Measurements from ENCODE around the gene PTPRH. TPM values are rescaled to one million over a fixed set of nuclear protein-coding genes. Genes with fewer than 3 reads are reported as not detected.
"Not testable (repeated sequence)": the region's sequence is repeated elsewhere in the genome, so short reads cannot be mapped to it uniquely, and the experiment has no call there.

Gene PTPRH
- total RNA-seq, 1 experiment from 2014 or later, result 11.7 TPM

DNA sequence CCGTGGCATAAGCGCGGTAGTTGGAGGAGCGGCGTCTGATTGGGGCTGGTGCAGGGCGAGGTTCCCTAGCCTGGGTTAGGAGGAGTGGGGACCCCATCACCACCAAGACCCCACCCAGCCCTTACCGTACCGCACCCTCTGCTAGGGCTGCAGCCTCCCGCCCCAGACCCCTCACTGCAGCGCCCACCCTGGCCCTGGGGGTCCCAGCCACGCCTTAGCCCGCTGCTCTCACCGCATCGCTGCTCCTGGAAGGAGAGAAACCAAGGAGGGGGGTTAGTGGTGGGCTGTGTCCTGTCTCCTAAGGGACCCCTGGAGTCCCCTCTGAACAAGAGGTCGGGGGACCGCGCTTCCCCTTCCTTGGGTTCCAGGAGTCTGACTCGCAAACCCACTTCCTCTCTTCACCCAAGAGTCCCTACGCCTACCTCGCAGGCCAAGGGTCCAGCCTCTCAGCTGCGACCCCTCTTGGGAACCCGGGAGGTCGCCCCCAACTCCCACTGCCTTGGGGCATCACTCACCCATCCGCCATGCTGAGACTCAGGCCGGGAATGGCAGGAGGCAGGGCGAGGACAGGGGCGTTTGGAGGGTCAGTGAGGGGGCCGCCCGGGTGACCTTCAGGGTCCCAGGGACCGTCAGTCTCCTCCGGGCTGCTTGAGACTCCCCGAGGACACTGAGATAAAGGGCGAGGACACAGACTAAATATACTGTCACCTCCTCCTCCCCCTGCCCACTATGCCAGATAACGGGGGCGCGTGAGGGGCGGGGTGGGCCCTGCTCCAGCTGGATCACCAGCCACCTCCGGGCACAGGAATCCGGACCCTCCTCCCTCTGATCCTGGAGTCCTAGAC lies 52.0 kb downstream of the PTPRH start, which contains the start of gene TNNI3:
Gene TNNI3 (minus strand): TSS at position 669 of the 845 bp plus-strand sequence. CDS start 143 bp downstream, at position 526.
- no peaks in the 10 kb centered on the region for H4K20me1 ChIP-seq (ENCODE audit: insufficient read depth)
- POLR2A ChIA-PET (ENCODE audit: unreplicated experiment), result no interaction called here
- H3K79me2 ChIP-seq (ENCODE audit: low read depth), result no peaks in the 10 kb centered on the region
- TF ChIP-seq EZH2 (IDR thresholded peaks at IDR 0.05; ENCODE audit: low read depth), result no peak
- TF ChIP-seq, protein P1, sequence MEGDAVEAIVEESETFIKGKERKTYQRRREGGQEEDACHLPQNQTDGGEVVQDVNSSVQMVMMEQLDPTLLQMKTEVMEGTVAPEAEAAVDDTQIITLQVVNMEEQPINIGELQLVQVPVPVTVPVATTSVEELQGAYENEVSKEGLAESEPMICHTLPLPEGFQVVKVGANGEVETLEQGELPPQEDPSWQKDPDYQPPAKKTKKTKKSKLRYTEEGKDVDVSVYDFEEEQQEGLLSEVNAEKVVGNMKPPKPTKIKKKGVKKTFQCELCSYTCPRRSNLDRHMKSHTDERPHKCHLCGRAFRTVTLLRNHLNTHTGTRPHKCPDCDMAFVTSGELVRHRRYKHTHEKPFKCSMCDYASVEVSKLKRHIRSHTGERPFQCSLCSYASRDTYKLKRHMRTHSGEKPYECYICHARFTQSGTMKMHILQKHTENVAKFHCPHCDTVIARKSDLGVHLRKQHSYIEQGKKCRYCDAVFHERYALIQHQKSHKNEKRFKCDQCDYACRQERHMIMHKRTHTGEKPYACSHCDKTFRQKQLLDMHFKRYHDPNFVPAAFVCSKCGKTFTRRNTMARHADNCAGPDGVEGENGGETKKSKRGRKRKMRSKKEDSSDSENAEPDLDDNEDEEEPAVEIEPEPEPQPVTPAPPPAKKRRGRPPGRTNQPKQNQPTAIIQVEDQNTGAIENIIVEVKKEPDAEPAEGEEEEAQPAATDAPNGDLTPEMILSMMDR (conservative IDR thresholded peaks at IDR 0.05), result no peak
- no peak for DNase-seq
- CTCF ChIA-PET, result no interaction called here
- peaks cover 19% of the 10 kb centered on the region for H3K4me1 ChIP-seq (replicated peaks; ENCODE audit: insufficient read depth)
- no peak within 1 kb of the TSS for H3K27ac ChIP-seq
- H3K4me3 ChIP-seq, result no peak within 1 kb of the TSS
- peaks cover 36% of the 10 kb centered on the region for H3F3A ChIP-seq (ENCODE audit: insufficient read depth, low read depth)
- no peaks in the 10 kb centered on the region for H3K36me3 ChIP-seq (ENCODE audit: low read depth)
- BruUV-seq (replicated peaks), result no TSS peak
- H3K27me3 ChIP-seq (ENCODE audit: insufficient read depth, low read depth), result no peaks in the 10 kb centered on the region
- H3K9me3 ChIP-seq (ENCODE audit: insufficient read depth, low read depth), result no peaks in the 10 kb centered on the region
- no peak within 1 kb of the TSS for H2AFZ ChIP-seq
- no peaks in the 10 kb centered on the region for H3K9me2 ChIP-seq (ENCODE audit: insufficient read depth)
- intact Hi-C loops (cut with micrococcal nuclease; ENCODE audit: unreplicated experiment), result no loop called here
- H3K4me2 ChIP-seq, result peak within 1 kb of the TSS; percentile 40; the same call in 1 of the 2 replicates

DNA sequence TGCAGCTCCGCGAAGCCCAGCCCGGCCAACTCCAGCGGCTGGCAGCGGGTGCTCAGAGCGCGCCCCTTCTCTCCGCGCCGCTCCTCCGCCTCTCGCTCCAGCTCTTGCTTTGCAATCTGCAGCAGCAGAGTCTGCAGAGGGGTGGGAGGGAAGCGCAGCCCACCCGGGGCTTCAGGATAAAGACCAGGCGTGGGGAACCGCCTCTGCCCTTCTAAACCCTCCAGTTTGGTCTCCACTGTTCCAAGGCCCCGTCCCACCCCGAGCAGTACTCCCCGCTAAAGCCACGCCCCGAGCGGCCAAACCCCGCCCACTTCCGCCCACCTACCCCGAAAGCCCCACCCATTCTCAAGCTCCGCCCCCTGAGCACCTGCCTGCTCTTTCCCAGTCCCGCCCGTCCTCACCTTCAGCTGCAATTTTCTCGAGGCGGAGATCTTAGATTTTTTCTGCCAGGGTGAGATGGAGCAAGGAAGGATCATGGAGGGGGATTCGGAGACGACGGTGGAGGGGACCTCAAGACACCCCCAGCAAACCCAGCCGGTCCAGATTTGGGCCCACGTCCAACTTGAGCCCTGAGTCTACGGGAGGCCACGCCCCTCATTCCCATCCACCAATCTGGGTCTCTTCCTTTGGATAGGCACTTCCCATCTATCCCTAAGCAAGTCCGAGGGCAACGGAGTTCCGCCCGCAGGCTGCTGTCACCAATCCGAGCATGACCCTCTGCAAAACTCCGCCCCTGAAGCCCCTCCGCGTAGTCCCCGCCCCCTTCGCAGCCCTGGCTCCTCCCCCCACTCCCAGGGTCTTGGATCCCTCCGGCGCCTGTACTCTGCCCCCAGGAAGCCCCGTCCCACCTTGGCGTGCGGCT lies 52.9 kb downstream of the PTPRH start:
- H4K20me1 ChIP-seq (ENCODE audit: insufficient read depth), result no peaks in the 10 kb centered on the region
- no TSS peak for BruUV-seq (replicated peaks)

DNA sequence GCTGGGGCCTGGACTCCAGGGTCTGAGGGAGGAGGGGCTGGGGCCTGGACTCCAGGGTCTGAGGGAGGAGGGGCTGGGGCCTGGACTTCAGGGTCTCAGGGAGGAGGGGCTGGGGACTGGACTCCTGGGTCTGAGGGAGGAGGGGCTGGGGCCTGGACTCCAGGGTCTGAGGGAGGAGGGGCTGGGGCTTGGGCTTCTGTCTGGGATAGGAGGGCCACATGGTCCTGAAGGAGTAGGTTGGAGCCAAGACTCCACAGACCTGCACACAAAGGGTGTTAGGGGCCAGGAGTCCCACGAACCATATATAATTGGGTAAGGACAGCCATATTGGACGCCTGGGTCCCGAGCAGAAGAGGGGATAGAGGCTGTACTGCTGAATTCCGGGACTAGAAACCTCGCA lies 53.5 kb downstream of the PTPRH start:
- Histone ChIP-seq H3F3A (ENCODE audit: insufficient read depth, low read depth) (peaks cover 34% of the 10 kb centered on the region), H3K4me1 (replicated peaks; ENCODE audit: insufficient read depth) (peaks cover 19% of the 10 kb centered on the region)
- H3K9me3 ChIP-seq (ENCODE audit: insufficient read depth, low read depth); H3K79me2 ChIP-seq (ENCODE audit: low read depth); H3K4me2 ChIP-seq; H3K27me3 ChIP-seq (ENCODE audit: insufficient read depth, low read depth); intact Hi-C loops (cut with micrococcal nuclease; ENCODE audit: unreplicated experiment); H3K27ac ChIP-seq; BruUV-seq (replicated peaks); H3K4me3 ChIP-seq; H4K20me1 ChIP-seq (ENCODE audit: insufficient read depth); H2AFZ ChIP-seq; H3K36me3 ChIP-seq (ENCODE audit: low read depth); DNase-seq; H3K9me2 ChIP-seq (ENCODE audit: insufficient read depth): not testable (repeated sequence)
- POLR2A ChIA-PET (ENCODE audit: unreplicated experiment), result interaction anchor here (0.6 to 1.0 kb wide), 3 partner anchors 11 to 979 kb away, joined by 3 to 14 read pairs (median 6); partner anchors contain the start of genes DNAAF3 and KMT5C
- CTCF ChIA-PET, result interaction anchor here (0.6 to 1.0 kb wide), 2 partner anchors 9 to 11 kb away, joined by 3 read pairs; no protein-coding TSS in a partner anchor

More for the DNA sequence above, 52.9 kb downstream of the PTPRH start:
- DNase-seq, result peak in 1 of 2 experiments; percentile 88
- Histone ChIP-seq H3K36me3 (ENCODE audit: low read depth) (no peaks in the 10 kb centered on the region), H3K4me2 (no peak overlapping the region), H3K27ac (no peak overlapping the region), H3K4me1 (replicated peaks; ENCODE audit: insufficient read depth) (peaks cover 19% of the 10 kb centered on the region), H2AFZ (no peak overlapping the region), H3K9me3 (ENCODE audit: insufficient read depth, low read depth) (no peaks in the 10 kb centered on the region), H3K4me3 (no peak overlapping the region), H3K9me2 (ENCODE audit: insufficient read depth) (no peaks in the 10 kb centered on the region), H3K79me2 (ENCODE audit: low read depth) (no peaks in the 10 kb centered on the region), H3K27me3 (ENCODE audit: insufficient read depth, low read depth) (no peaks in the 10 kb centered on the region), H3F3A (ENCODE audit: insufficient read depth, low read depth) (peaks cover 34% of the 10 kb centered on the region)
- CTCF ChIA-PET, result interaction anchor here (0.6 to 1.0 kb wide), 3 partner anchors 10 to 68 kb away, joined by 3 to 8 read pairs (median 3); no protein-coding TSS in a partner anchor
- TF ChIP-seq, protein P1 (conservative IDR thresholded peaks at IDR 0.05), result no peak
- TF ChIP-seq EZH2 (IDR thresholded peaks at IDR 0.05; ENCODE audit: low read depth), result no peak
- intact Hi-C loops (cut with micrococcal nuclease; ENCODE audit: unreplicated experiment), result no loop called here
- POLR2A ChIA-PET (ENCODE audit: unreplicated experiment), result interaction anchor here (0.6 to 1.0 kb wide), 6 partner anchors 9 to 978 kb away, joined by 3 to 14 read pairs (median 5); partner anchors contain the start of genes DNAAF3 and KMT5C

Data from PC-9 (cell line).